K562 (cell line): ENCODE measurements around the gene NEUROG1. TPM values are rescaled to one million over a fixed set of nuclear protein-coding genes. Genes with fewer than 3 reads are reported as not detected.
"Not testable (repeated sequence)": the region's sequence is repeated elsewhere in the genome, so short reads cannot be mapped to it uniquely, and the experiment has no call there.

Experiments used
- ATAC-seq: fragments of 200-7000 bp; cut with Tn5 transposase; 3 replicates; pipeline ENCODE4 v1.9.1; 2020; ENCODE audit warnings: moderate library complexity
- BruUV-seq: library from RNA; stranded (reverse); fragments of 400-500 nt; replicated peaks from 2 replicates; lab custom pipeline; 2021; lab: Mats Ljungman, UMichigan
- CTCF ChIA-PET: fragments of 300-600 bp; formaldehyde crosslinking; extraction: SDS; loops from one replicate; lab custom pipeline; 2021; ENCODE audit warnings: low intra/inter-chr PET ratio; lab: Yijun Ruan, JAX
- POLR2A ChIA-PET: fragments of 300-600, 350-650 bp; sonication (Branson Sonifier 250); formaldehyde crosslinking; extraction: SDS; loops from one replicate; lab custom pipeline; 2021; ENCODE audit warnings: antibody characterized with exemption, inconsistent platforms; lab: Yijun Ruan, JAX
- DNase-seq, 4 experiments: peaks; one replicate each; pipeline versions ENCODE4 v3.0.0 to v3.0.0-alpha.2; 2011 to 2018; ENCODE audit warnings: low spot score in 3 of 4, mixed read lengths in 3 of 4; ENCODE audit errors: extremely low read depth in 1 of 4
- FAIRE-seq: peaks from 2 replicates; lab custom pipeline; 2011; peaks lifted over from hg19 to GRCh38; lab: Jason Lieb, UNC
- H2AFZ ChIP-seq: 2 replicates; pipeline ENCODE4 v1.6.0; 2011; ENCODE audit warnings: low read depth, low read length, control low read depth, inconsistent platforms
- H3K27ac ChIP-seq: fragments of 200-600 bp; 3 replicates; pipeline ENCODE4 v1.8.0; 2011; ENCODE audit warnings: low read depth, mild to moderate bottlenecking, control low read depth, inconsistent platforms, low read length, moderate library complexity, mixed read lengths; ENCODE audit errors: extremely low read depth
- H3K27me3 ChIP-seq, 2 experiments: fragments of 300-600 bp in 1 of 2; 2 replicates in 1 of 2; 3 replicates in 1 of 2; pipeline versions ENCODE4 v1.6.0 to v1.8.0; 2011; ENCODE audit warnings: inconsistent platforms in 2 of 2, low read length in 2 of 2, mild to moderate bottlenecking in 1 of 2, mixed read lengths in 1 of 2, moderate library complexity in 1 of 2; ENCODE audit not compliant: control insufficient read depth in 2 of 2, insufficient read depth in 2 of 2
- H3K36me3 ChIP-seq: fragments of 300-600 bp; 3 replicates; pipeline ENCODE4 v1.8.0; 2011; ENCODE audit warnings: mild to moderate bottlenecking, low read length, inconsistent platforms; ENCODE audit not compliant: control insufficient read depth, insufficient read depth
- H3K4me1 ChIP-seq, 2 experiments: fragments of 200-600 bp in 1 of 2; replicated peaks in 1 of 2; 2 replicates in 1 of 2; 3 replicates in 1 of 2; pipeline versions ENCODE4 v1.5.1 to v1.8.0; 2011; ENCODE audit warnings: inconsistent platforms in 2 of 2, low read length in 2 of 2, mild to moderate bottlenecking in 1 of 2, mixed read lengths in 1 of 2, moderate library complexity in 1 of 2; ENCODE audit not compliant: control insufficient read depth in 2 of 2, insufficient read depth in 2 of 2
- H3K4me2 ChIP-seq: 2 replicates; pipeline ENCODE4 v1.6.1; 2011; ENCODE audit warnings: low read length, control low read depth, inconsistent platforms, mixed read lengths; ENCODE audit not compliant: insufficient read depth
- H3K4me3 ChIP-seq: fragments of 200-600 bp; sonication (generic), shearing (Covaris generic); 2 replicates; pipeline ENCODE4 v1.5.1; 2016; ENCODE audit warnings: control low read depth, inconsistent platforms
- H3K79me2 ChIP-seq: fragments of 200-600 bp; 3 replicates; pipeline ENCODE4 v1.8.0; 2011; ENCODE audit warnings: low read length, inconsistent platforms; ENCODE audit not compliant: control insufficient read depth, insufficient read depth
- H3K9ac ChIP-seq, 2 experiments: 2 replicates each; pipeline versions ENCODE4 v1.6.0 to v1.6.1; 2011; ENCODE audit warnings: low read depth in 2 of 2, low read length in 2 of 2, control low read depth in 1 of 2, inconsistent platforms in 1 of 2, mild to moderate bottlenecking in 1 of 2, mixed read lengths in 1 of 2; ENCODE audit not compliant: insufficient read depth in 1 of 2
- H3K9me1 ChIP-seq: one replicate; pipeline ENCODE4 v1.6.0; 2011; ENCODE audit warnings: inconsistent platforms, mild to moderate bottlenecking, low read length, moderate library complexity; ENCODE audit not compliant: control insufficient read depth, insufficient read depth
- H3K9me3 ChIP-seq: replicated peaks from 2 replicates; pipeline ENCODE4 v1.5.1; 2011; ENCODE audit warnings: low read depth, low read length, inconsistent platforms; ENCODE audit not compliant: control insufficient read depth, insufficient read depth
- H4K20me1 ChIP-seq: replicated peaks from 2 replicates; pipeline ENCODE4 v1.6.1; 2011; ENCODE audit warnings: low read length, inconsistent platforms, mixed read lengths; ENCODE audit not compliant: control insufficient read depth, insufficient read depth
- CBFA2T2 ChIP-seq: fragments of 450-650 bp; conservative IDR thresholded peaks from 2 replicates; pipeline ENCODE4 v1.6.1; 2017; ENCODE audit warnings: mild to moderate bottlenecking
- EGR1 ChIP-seq: fragments of 450-650 bp; conservative IDR thresholded peaks from 2 replicates; pipeline ENCODE4 v1.6.1; 2017; ENCODE audit warnings: mild to moderate bottlenecking
- JUND ChIP-seq, 2 experiments: IDR thresholded peaks; 2 replicates in 1 of 2; 3 replicates in 1 of 2; pipeline ENCODE4 v1.6.1; 2011; ENCODE audit warnings: borderline replicate concordance in 2 of 2, low read depth in 2 of 2, low read length in 2 of 2, improper control_type of control experiment in 1 of 2, missing biosample characterization in 1 of 2, missing genetic modification characterization in 1 of 2, missing genetic modification reagents in 1 of 2
- KDM1A ChIP-seq, 2 experiments: fragments of 450-650 bp; IDR thresholded peaks; 2 replicates each; pipeline ENCODE4 v1.6.1; 2016; ENCODE audit warnings: mild to moderate bottlenecking in 2 of 2
- TRIM24 ChIP-seq, 2 experiments: fragments of 450-650 bp; IDR thresholded peaks; 2 replicates each; pipeline ENCODE4 v1.6.1; 2016
- ZNF431 ChIP-seq: sonication (generic); formaldehyde crosslinking; IDR thresholded peaks from 2 replicates; pipeline ENCODE4 v1.8.0; 2022; ENCODE audit warnings: mild to moderate bottlenecking, missing genetic modification reagents
- ZNF766 ChIP-seq: fragments of 200-800 bp; sonication (Bioruptor generic); conservative IDR thresholded peaks from 2 replicates; pipeline ENCODE4 v1.6.1; 2016; ENCODE audit warnings: missing genetic modification characterization, missing compliant biosample characterization
- WGBS: fragments of 100-300 bp; shearing (Covaris generic); methylation state at CpG from one replicate; pipeline ENCODE4 v1.1.6; 2016; ENCODE audit warnings: low coverage, mixed read lengths; ENCODE audit not compliant: insufficient coverage; ENCODE audit errors: missing lambda C conversion rate; 5-methylcytosine and 5-hydroxymethylcytosine counted together
- in situ Hi-C: fragments of 300-500 bp; cut with MboI; formaldehyde crosslinking; loops from 4 replicates; pipeline ENCODE4 v1.15.0; 2018; ENCODE audit warnings: inconsistent platforms, mixed read lengths
- intact Hi-C: fragments of 100-400 bp; cut with micrococcal nuclease; formaldehyde crosslinking; loops from 2 replicates; pipeline ENCODE4 v1.14.2; 2022
- polyA plus RNA-seq, 8 experiments: library from polyadenylated mRNA; depleted of rRNA in 4 of 8; stranded (reverse) in 5 of 8; unstranded in 3 of 8; fragments of >200 nt; fragmentation: Nextera tagmentation in 2 of 8; fragmentation: Illumina TruSeq in 1 of 8; extraction: Ambion mirVana in 2 of 8; extraction: Trizol in 1 of 8; gene quantifications; 2 replicates each; pipeline versions ENCODE4 v1.2.1 to v1.2.3, GENCODE V29; 2011 to 2014; ENCODE audit warnings: inconsistent platforms in 1 of 8, missing spikeins in 1 of 8
- total RNA-seq, 7 experiments: library from RNA; depleted of rRNA in 6 of 7; stranded (reverse); fragments of >200 nt in 6 of 7; fragmentation: Illumina TruSeq in 2 of 7; extraction: Trizol in 2 of 7; gene quantifications; 2 replicates each; pipeline versions ENCODE4 v1.2.1 to v1.2.3, GENCODE V29; 2011 to 2021; ENCODE audit warnings: low replicate concordance in 1 of 7
- TF ChIP-seq, protein P1 (sequence below): sonication (generic); formaldehyde crosslinking; IDR thresholded peaks from 2 replicates; pipeline ENCODE4 v1.8.1; 2023; ENCODE audit warnings: mild to moderate bottlenecking, missing genetic modification reagents, moderate library complexity
- TF ChIP-seq, protein P2 (sequence below): fragments of 250-450 bp; sonication (Bioruptor Pico); IDR thresholded peaks from 2 replicates; pipeline ENCODE4 v1.4.0; 2020; ENCODE audit warnings: mild to moderate bottlenecking, moderate library complexity
- TF ChIP-seq, protein P3 (sequence below): IDR thresholded peaks from 2 replicates; pipeline ENCODE4 v1.6.1; 2011; ENCODE audit not compliant: insufficient read length; ENCODE audit errors: extremely low read depth

Gene NEUROG1
- total and polyA plus RNA-seq, 9 of the 15 experiments (the other 6 are each of a cell fraction or from before 2014, with no cell fraction given): not detected

DNA sequence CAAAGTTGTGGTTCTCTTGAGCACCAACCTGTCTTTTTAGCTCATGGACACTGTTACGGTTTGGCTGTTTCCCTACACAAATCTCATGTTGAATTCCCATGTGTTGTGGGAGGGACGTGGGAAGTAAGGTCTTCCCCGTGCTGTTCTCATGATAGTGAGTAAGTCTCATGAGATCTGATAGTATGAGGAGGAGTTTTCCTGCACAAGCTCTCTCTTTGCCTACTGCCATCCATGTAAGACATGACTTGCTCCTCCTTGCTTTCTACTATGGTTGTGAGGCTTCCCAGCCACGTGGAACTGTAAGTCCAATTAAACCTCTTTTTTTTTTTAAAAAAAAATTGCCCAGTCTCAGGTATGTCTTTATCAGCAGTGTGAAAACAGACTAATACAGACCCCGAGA is 6.2 kb downstream of the NEUROG1 start:
- H3K27ac ChIP-seq, H3K9me1 ChIP-seq, in situ Hi-C loops, FAIRE-seq, CTCF ChIA-PET, ATAC-seq, BruUV-seq, H3K4me2 ChIP-seq, H3K9me3 ChIP-seq, H3K79me2 ChIP-seq, DNase-seq, H4K20me1 ChIP-seq, intact Hi-C loops, H3K4me3 ChIP-seq, H3K36me3 ChIP-seq, H2AFZ ChIP-seq, H3K9ac ChIP-seq, H3K27me3 ChIP-seq: not testable (repeated sequence)
- TF ChIP-seq ZNF766 (CRISPR knock-in tag) (0 out of 2 replicates have a peak, but pooled peaks have one; percentile 17), ZNF431 (peak; percentile 99)
- WGBS: 16% methylated on average over 5 of the region's 5 CpGs
- H3K4me1 ChIP-seq: peaks cover 3 to 18% of the 10 kb centered on the region in 2 experiments
- POLR2A ChIA-PET: interaction anchor here (0.6 kb wide), 1 partner anchor 142 kb away, joined by 3 read pairs; no protein-coding TSS in a partner anchor

DNA sequence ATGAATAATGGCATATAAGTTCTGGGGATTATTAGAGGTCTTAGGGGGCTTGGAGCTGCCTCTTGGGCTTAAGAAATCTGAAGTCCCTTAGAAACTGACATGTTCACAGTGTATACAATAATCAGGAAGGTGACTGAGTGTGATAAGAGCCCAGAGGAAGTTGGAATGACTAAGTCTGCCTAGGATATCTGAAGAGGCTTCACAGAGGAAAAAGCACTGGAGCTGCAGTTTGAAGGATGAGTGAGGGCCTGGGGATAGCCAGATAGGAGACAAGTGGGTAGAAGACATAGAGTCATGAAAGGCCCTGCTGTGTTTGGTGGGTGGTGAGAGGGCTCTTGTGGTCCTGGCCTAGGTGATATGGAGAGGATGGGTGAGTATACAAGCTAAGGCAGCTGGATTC is 8.8 kb downstream of the NEUROG1 start:
- Histone ChIP-seq H3K27me3 (no peaks in the 10 kb centered on the region; a peak in 1 of 5 replicates), H3K4me3 (no peak overlapping the region), H3K9me1 (no peaks in the 10 kb centered on the region), H3K36me3 (no peaks in the 10 kb centered on the region), H4K20me1 (no peaks in the 10 kb centered on the region), H2AFZ (no peak overlapping the region), H3K4me1 (peaks cover 3 to 18% of the 10 kb centered on the region in 2 experiments; a peak in 4 of 5 replicates), H3K79me2 (no peaks in the 10 kb centered on the region), H3K4me2 (no peak overlapping the region), H3K9ac (no peak overlapping the region), H3K27ac (no peak overlapping the region), H3K9me3 (no peaks in the 10 kb centered on the region; the same call in 1 of the 2 replicates)
- intact Hi-C loops (no loop called here), in situ Hi-C loops (no loop called here)
- BruUV-seq: no TSS peak
- CTCF ChIA-PET: no interaction called here
- DNase-seq: peak in 2 of 4 experiments; percentile 46
- POLR2A ChIA-PET: interaction anchor here (0.6 to 1.3 kb wide), 3 partner anchors 17 to 1363 kb away, joined by 3 read pairs; no protein-coding TSS in a partner anchor
- ATAC-seq: no peak; the same call in 1 of the 3 replicates
- peak; percentile 73 for FAIRE-seq
- TF ChIP-seq EGR1: 0 out of 2 replicates have a peak, but pooled peaks have one; percentile 30
- TF ChIP-seq, protein P1, sequence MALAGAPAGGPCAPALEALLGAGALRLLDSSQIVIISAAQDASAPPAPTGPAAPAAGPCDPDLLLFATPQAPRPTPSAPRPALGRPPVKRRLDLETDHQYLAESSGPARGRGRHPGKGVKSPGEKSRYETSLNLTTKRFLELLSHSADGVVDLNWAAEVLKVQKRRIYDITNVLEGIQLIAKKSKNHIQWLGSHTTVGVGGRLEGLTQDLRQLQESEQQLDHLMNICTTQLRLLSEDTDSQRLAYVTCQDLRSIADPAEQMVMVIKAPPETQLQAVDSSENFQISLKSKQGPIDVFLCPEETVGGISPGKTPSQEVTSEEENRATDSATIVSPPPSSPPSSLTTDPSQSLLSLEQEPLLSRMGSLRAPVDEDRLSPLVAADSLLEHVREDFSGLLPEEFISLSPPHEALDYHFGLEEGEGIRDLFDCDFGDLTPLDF (CRISPR knock-in tag): no peak
- peak in 1 of 2 experiments; percentile 77; a peak in 3 of 4 replicates for TF ChIP-seq TRIM24 (IDR thresholded peaks at IDR 0.05)
- TF ChIP-seq CBFA2T2: peak; percentile 82
- TF ChIP-seq, protein P2, sequence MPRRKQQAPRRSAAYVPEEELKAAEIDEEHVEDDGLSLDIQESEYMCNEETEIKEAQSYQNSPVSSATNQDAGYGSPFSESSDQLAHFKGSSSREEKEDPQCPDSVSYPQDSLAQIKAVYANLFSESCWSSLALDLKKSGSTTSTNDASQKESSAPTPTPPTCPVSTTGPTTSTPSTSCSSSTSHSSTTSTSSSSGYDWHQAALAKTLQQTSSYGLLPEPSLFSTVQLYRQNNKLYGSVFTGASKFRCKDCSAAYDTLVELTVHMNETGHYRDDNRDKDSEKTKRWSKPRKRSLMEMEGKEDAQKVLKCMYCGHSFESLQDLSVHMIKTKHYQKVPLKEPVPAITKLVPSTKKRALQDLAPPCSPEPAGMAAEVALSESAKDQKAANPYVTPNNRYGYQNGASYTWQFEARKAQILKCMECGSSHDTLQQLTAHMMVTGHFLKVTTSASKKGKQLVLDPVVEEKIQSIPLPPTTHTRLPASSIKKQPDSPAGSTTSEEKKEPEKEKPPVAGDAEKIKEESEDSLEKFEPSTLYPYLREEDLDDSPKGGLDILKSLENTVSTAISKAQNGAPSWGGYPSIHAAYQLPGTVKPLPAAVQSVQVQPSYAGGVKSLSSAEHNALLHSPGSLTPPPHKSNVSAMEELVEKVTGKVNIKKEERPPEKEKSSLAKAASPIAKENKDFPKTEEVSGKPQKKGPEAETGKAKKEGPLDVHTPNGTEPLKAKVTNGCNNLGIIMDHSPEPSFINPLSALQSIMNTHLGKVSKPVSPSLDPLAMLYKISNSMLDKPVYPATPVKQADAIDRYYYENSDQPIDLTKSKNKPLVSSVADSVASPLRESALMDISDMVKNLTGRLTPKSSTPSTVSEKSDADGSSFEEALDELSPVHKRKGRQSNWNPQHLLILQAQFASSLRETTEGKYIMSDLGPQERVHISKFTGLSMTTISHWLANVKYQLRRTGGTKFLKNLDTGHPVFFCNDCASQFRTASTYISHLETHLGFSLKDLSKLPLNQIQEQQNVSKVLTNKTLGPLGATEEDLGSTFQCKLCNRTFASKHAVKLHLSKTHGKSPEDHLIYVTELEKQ (CRISPR knock-in tag): no peak
- peak; percentile 63; the same call in 1 of the 2 replicates for TF ChIP-seq JUND (IDR thresholded peaks at IDR 0.05; ENCODE audit: borderline replicate concordance, low read depth, low read length)
- peak; percentile 43; the same call in 1 of the 3 replicates for TF ChIP-seq JUND (tag; IDR thresholded peaks at IDR 0.05; ENCODE audit: borderline replicate concordance, low read depth, low read length)
- TF ChIP-seq, protein P3, sequence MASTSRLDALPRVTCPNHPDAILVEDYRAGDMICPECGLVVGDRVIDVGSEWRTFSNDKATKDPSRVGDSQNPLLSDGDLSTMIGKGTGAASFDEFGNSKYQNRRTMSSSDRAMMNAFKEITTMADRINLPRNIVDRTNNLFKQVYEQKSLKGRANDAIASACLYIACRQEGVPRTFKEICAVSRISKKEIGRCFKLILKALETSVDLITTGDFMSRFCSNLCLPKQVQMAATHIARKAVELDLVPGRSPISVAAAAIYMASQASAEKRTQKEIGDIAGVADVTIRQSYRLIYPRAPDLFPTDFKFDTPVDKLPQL: no peak
- peak in 1 of 2 experiments; percentile 40; a peak in 1 of 4 replicates for TF ChIP-seq KDM1A (IDR thresholded peaks at IDR 0.05)
